Panc1 (cell line): ENCODE measurements around the gene ARHGAP23. TPM values are rescaled to one million over a fixed set of nuclear protein-coding genes. Genes with fewer than 3 reads are reported as not detected.
"Not testable (repeated sequence)": the region's sequence is repeated elsewhere in the genome, so short reads cannot be mapped to it uniquely, and the experiment has no call there.

ENCODE experiments used
- ATAC-seq: fragments of 200-7000 bp; cut with Tn5 transposase; 2 replicates; pipeline ENCODE4 v1.9.1; 2020; ENCODE audit warnings: mild to moderate bottlenecking, moderate library complexity
- BruUV-seq: library from RNA; stranded (reverse); fragments of 400-500 nt; replicated peaks from 2 replicates; lab custom pipeline; 2021; lab: Mats Ljungman, UMichigan
- CTCF ChIA-PET: fragments of 300-600 bp; sonication (Branson Sonifier 250); formaldehyde crosslinking; loops from one replicate; lab custom pipeline; 2022; ENCODE audit warnings: antibody characterized with exemption; lab: Charles Lee
- POLR2A ChIA-PET: fragments of 300-600 bp; sonication (Branson Sonifier 250); formaldehyde crosslinking; loops from one replicate; lab custom pipeline; 2022; ENCODE audit warnings: antibody characterized with exemption; lab: Charles Lee
- DNase-seq: peaks from one replicate; pipeline ENCODE4 v3.0.0-alpha.2; 2010; ENCODE audit warnings: low read depth, low spot score
- H3K27ac ChIP-seq: 2 replicates; pipeline ENCODE4 v1.5.1; 2011; ENCODE audit warnings: mild to moderate bottlenecking, low read length, inconsistent platforms
- H3K27me3 ChIP-seq: fragments of 200-500 bp; sonication (Bioruptor generic); 2 replicates; pipeline ENCODE4 v1.6.0; 2014; ENCODE audit warnings: low read length, inconsistent platforms; ENCODE audit not compliant: control insufficient read depth, insufficient read depth
- H3K36me3 ChIP-seq: fragments of 200-500 bp; sonication (Bioruptor generic); 2 replicates; pipeline ENCODE4 v1.5.1; 2014; ENCODE audit warnings: inconsistent platforms, mild to moderate bottlenecking, low read length, moderate library complexity; ENCODE audit not compliant: control insufficient read depth, insufficient read depth
- H3K4me1 ChIP-seq: 2 replicates; pipeline ENCODE4 v1.5.1; 2011; ENCODE audit warnings: inconsistent platforms, mild to moderate bottlenecking, low read length, moderate library complexity; ENCODE audit not compliant: control insufficient read depth, insufficient read depth
- H3K4me3 ChIP-seq, 2 experiments: 2 replicates each; pipeline ENCODE4 v1.5.1; 2011 to 2012; ENCODE audit warnings: low read depth in 2 of 2, low read length in 2 of 2, mild to moderate bottlenecking in 2 of 2, inconsistent platforms in 1 of 2, moderate library complexity in 1 of 2
- H3K9me3 ChIP-seq: fragments of 200-500 bp; sonication (Bioruptor generic); 2 replicates; pipeline ENCODE4 v1.5.1; 2014; ENCODE audit warnings: low read depth, mild to moderate bottlenecking, inconsistent platforms, low read length, moderate library complexity; ENCODE audit not compliant: control insufficient read depth, insufficient read depth
- CTCF ChIP-seq: fragments of 450-650 bp; IDR thresholded peaks from 2 replicates; pipeline ENCODE4 v1.5.1; 2017; ENCODE audit warnings: mild to moderate bottlenecking
- POLR2AphosphoS5 ChIP-seq: IDR thresholded peaks from 2 replicates; pipeline ENCODE4 v1.6.1; 2012; ENCODE audit warnings: mild to moderate bottlenecking, low read depth, low read length, moderate library complexity
- REST ChIP-seq, 2 experiments: IDR thresholded peaks; 2 replicates each; pipeline ENCODE4 v1.6.1; 2011 to 2012; ENCODE audit warnings: low read depth in 2 of 2, control low read depth in 1 of 2, low read length in 1 of 2, mild to moderate bottlenecking in 1 of 2, moderate library complexity in 1 of 2; ENCODE audit not compliant: insufficient read depth in 1 of 2
- SIN3A ChIP-seq: IDR thresholded peaks from 2 replicates; pipeline ENCODE4 v1.6.1; 2012; ENCODE audit warnings: low read depth, mild to moderate bottlenecking, low read length, moderate library complexity, borderline replicate concordance; ENCODE audit not compliant: insufficient read depth
- TCF7L2 ChIP-seq: IDR thresholded peaks from 2 replicates; pipeline ENCODE4 v1.6.1; 2011; ENCODE audit warnings: mild to moderate bottlenecking, low read depth, low read length, inconsistent platforms
- in situ Hi-C: cut with HindIII; loops from 2 replicates; pipeline ENCODE4 v1.10.0; 2016; ENCODE audit warnings: low sequenced_read_pairs, low pct_unique_long_range_greater_than_20kb
- intact Hi-C: fragments of 100-400 bp; cut with micrococcal nuclease; formaldehyde crosslinking; loops from one replicate; pipeline ENCODE4 v1.10.0; 2022; ENCODE audit not compliant: unreplicated experiment
- total RNA-seq: library from RNA; stranded (reverse); gene quantifications from one replicate; pipeline ENCODE4 v1.2.1, GENCODE V29; 2021; ENCODE audit not compliant: unreplicated experiment

ARHGAP23 gene
- total RNA-seq, 1 experiment from 2014 or later, result 33.0 TPM

GRCh38 chr17:38476549-38476948 is 48.3 kb downstream of the ARHGAP23 start:
- TF ChIP-seq CTCF, result no peak
- no peak for TF ChIP-seq REST (IDR thresholded peaks at IDR 0.05; ENCODE audit: insufficient read depth in 1 of 2, low read depth in 2 of 2, low read length in 1 of 2)
- no peak for TF ChIP-seq SIN3A
- no peak for TF ChIP-seq TCF7L2
- no peak for TF ChIP-seq POLR2AphosphoS5
- no peak for DNase-seq
- Histone ChIP-seq H3K36me3 (no peaks in the 10 kb centered on the region), H3K4me1 (no peaks in the 10 kb centered on the region), H3K27me3 (no peaks in the 10 kb centered on the region), H3K27ac (no peak overlapping the region), H3K9me3 (no peaks in the 10 kb centered on the region), H3K4me3 (no peak overlapping the region)
- ChIA-PET CTCF (no interaction called here), POLR2A (no interaction called here)
- intact Hi-C loops, result no loop called here
- TSS peak; percentile 60 for BruUV-seq
- no peak for ATAC-seq
- in situ Hi-C loops, result no loop called here

DNA sequence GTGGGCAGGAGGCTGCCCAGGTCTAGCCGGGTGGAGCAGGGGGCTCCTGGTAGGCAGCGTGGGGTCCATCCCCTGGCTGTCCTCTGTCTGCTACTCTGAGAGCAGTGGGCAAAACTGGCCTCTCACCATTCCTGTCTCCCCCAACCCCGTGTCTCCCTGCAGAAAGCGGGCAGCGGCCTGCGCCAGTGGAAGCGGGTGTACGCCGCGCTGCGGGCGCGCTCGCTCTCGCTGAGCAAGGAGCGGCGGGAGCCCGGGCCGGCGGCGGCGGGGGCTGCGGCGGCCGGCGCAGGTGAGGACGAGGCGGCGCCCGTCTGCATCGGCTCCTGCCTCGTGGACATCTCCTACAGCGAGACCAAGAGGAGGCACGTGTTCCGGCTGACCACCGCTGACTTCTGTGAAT is 49.2 kb downstream of the ARHGAP23 start:
- DNase-seq, POLR2A ChIA-PET, H3K27me3 ChIP-seq, intact Hi-C loops, H3K36me3 ChIP-seq, H3K9me3 ChIP-seq, H3K27ac ChIP-seq, BruUV-seq, CTCF ChIA-PET, H3K4me3 ChIP-seq, in situ Hi-C loops, ATAC-seq, H3K4me1 ChIP-seq: not testable (repeated sequence)

- intact Hi-C loops, H3K4me1 ChIP-seq, H3K27ac ChIP-seq, H3K4me3 ChIP-seq, POLR2A ChIA-PET, H3K9me3 ChIP-seq, ATAC-seq, H3K36me3 ChIP-seq, DNase-seq, in situ Hi-C loops, BruUV-seq, H3K27me3 ChIP-seq: not testable (repeated sequence)
- CTCF ChIA-PET, result interaction anchor here (0.6 kb wide), 1 partner anchor 49 kb away, joined by 3 read pairs; no protein-coding TSS in a partner anchor
Measured at GRCh38 chr17:38477951-38478350, 49.7 kb downstream of the ARHGAP23 start.

GRCh38 chr17:38478667-38479066 is 50.4 kb downstream of the ARHGAP23 start:
- H3K4me1 ChIP-seq, in situ Hi-C loops, H3K27me3 ChIP-seq, H3K36me3 ChIP-seq, DNase-seq, POLR2A ChIA-PET, CTCF ChIA-PET, BruUV-seq, H3K9me3 ChIP-seq, ATAC-seq, H3K27ac ChIP-seq, intact Hi-C loops, H3K4me3 ChIP-seq: not testable (repeated sequence)

DNA sequence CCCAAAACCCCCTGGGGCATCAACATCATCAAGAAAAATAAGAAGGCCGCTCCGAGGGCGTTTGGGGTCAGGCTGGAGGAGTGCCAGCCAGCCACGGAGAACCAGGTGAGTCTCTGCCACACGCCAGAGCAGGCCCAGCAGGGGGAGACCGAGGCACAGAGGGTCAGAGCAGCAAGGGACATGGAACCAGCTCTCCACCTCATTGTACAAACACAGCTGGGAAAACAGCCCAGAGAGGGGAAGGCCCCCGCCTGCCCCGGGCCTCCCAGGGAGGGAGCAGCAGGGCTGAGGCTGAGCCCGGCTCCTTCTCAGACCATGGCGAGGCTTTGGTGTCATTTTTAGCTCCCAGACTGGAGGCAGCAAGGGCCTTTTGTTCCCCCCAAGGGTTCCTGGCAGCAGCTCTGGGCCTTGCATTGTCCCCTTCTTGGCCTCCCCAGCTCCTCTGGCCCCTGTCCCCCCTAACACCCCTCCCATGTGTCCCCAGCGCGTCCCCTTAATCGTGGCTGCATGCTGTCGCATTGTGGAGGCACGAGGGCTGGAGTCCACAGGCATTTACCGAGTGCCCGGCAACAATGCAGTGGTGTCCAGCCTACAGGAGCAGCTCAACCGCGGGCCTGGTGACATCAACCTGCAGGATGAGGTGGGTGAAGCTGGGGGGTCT is 53.9 kb downstream of the ARHGAP23 start:
- H3K27ac ChIP-seq, POLR2A ChIA-PET, H3K4me3 ChIP-seq, DNase-seq, H3K4me1 ChIP-seq, H3K36me3 ChIP-seq, H3K27me3 ChIP-seq, H3K9me3 ChIP-seq, in situ Hi-C loops, BruUV-seq, ATAC-seq, CTCF ChIA-PET: not testable (repeated sequence)
- intact Hi-C loops, result loop anchor here (10.0 kb wide), 1 partner anchor 57 kb away; the partner anchor contains the start of gene ARHGAP23
